KMS-11 (cell line): Measurements from ENCODE around the gene PGF.

Experiments
- H2AFZ ChIP-seq: fragments of 200-600 bp; sonication (generic); 2 replicates; pipeline ENCODE4 v1.6.1; 2016; ENCODE audit warnings: antibody characterized with exemption, mixed run types, low read depth
- H3K27ac ChIP-seq: fragments of 200-600 bp; sonication (generic); 2 replicates; pipeline ENCODE4 v1.6.1; 2016; ENCODE audit warnings: mild to moderate bottlenecking, mixed run types
- H3K27me3 ChIP-seq: fragments of 200-600 bp; sonication (generic); 2 replicates; pipeline ENCODE4 v1.6.1; 2017; ENCODE audit warnings: mild to moderate bottlenecking, low read depth, mixed run types, moderate library complexity; ENCODE audit not compliant: insufficient read depth
- H3K36me3 ChIP-seq: fragments of 200-600 bp; sonication (generic); 2 replicates; pipeline ENCODE4 v1.6.1; 2017; ENCODE audit warnings: mild to moderate bottlenecking, mixed run types; ENCODE audit not compliant: insufficient read depth
- H3K4me1 ChIP-seq: fragments of 200-600 bp; sonication (generic); 2 replicates; pipeline ENCODE4 v1.6.1; 2016; ENCODE audit warnings: mild to moderate bottlenecking, low read depth, mixed run types; ENCODE audit not compliant: poor library complexity, severe bottlenecking
- H3K4me2 ChIP-seq: fragments of 200-600 bp; sonication (generic); 2 replicates; pipeline ENCODE4 v1.7.0; 2016; ENCODE audit warnings: mild to moderate bottlenecking, mixed run types
- H3K4me3 ChIP-seq: fragments of 200-600 bp; sonication (generic); IDR thresholded peaks from 2 replicates; pipeline ENCODE4 v1.6.1; 2017; ENCODE audit warnings: low read depth, low read length, mixed read lengths; ENCODE audit not compliant: insufficient read depth
- H3K79me2 ChIP-seq: fragments of 200-600 bp; sonication (generic); 2 replicates; pipeline ENCODE4 v1.6.1; 2016; ENCODE audit warnings: low read depth, mixed run types; ENCODE audit not compliant: insufficient read depth
- H3K9ac ChIP-seq: fragments of 200-600 bp; sonication (generic); 2 replicates; pipeline ENCODE4 v1.6.1; 2016; ENCODE audit warnings: mild to moderate bottlenecking, mixed run types
- H4K20me1 ChIP-seq: fragments of 200-600 bp; sonication (generic); 2 replicates; pipeline ENCODE4 v1.6.1; 2016; ENCODE audit warnings: mild to moderate bottlenecking, mixed run types; ENCODE audit not compliant: insufficient read depth
- TF ChIP-seq, protein P1 (sequence below): fragments of 200-600 bp; sonication (generic); conservative IDR thresholded peaks from 2 replicates; pipeline ENCODE4 v1.6.1; 2017; ENCODE audit warnings: low read depth, mild to moderate bottlenecking, antibody characterized with exemption, low read length, moderate library complexity, mixed read lengths

PGF gene

DNA sequence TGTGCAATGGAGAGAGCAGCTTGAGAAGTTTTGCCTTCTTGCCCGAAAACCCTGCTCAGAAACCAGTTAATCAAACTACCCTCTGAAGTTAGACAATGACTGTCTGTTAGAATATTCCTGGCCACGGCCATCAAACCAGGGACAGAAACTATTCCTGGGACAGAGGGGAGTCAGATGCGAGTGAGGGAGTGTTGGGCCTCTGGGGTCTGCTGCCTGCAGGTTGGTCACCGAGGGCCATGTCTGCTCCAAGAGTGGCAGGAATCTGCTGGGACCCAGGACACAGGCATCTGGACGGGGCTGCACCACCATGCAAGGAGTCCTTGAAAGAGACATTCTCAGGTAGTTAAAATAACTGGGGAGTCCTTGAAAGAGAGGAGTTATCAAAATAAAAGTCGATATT is 30.4 kb upstream of the PGF start:
- Histone ChIP-seq H4K20me1 (no peaks in the 10 kb centered on the region), H3K79me2 (no peaks in the 10 kb centered on the region), H3K9ac (no peak overlapping the region), H3K27me3 (no peaks in the 10 kb centered on the region), H2AFZ (no peak overlapping the region), H3K4me3 (no peak overlapping the region), H3K4me1 (no peaks in the 10 kb centered on the region), H3K36me3 (no peaks in the 10 kb centered on the region), H3K4me2 (no peak overlapping the region), H3K27ac (no peak overlapping the region)
- TF ChIP-seq, protein P1, sequence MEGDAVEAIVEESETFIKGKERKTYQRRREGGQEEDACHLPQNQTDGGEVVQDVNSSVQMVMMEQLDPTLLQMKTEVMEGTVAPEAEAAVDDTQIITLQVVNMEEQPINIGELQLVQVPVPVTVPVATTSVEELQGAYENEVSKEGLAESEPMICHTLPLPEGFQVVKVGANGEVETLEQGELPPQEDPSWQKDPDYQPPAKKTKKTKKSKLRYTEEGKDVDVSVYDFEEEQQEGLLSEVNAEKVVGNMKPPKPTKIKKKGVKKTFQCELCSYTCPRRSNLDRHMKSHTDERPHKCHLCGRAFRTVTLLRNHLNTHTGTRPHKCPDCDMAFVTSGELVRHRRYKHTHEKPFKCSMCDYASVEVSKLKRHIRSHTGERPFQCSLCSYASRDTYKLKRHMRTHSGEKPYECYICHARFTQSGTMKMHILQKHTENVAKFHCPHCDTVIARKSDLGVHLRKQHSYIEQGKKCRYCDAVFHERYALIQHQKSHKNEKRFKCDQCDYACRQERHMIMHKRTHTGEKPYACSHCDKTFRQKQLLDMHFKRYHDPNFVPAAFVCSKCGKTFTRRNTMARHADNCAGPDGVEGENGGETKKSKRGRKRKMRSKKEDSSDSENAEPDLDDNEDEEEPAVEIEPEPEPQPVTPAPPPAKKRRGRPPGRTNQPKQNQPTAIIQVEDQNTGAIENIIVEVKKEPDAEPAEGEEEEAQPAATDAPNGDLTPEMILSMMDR: no peak

DNA sequence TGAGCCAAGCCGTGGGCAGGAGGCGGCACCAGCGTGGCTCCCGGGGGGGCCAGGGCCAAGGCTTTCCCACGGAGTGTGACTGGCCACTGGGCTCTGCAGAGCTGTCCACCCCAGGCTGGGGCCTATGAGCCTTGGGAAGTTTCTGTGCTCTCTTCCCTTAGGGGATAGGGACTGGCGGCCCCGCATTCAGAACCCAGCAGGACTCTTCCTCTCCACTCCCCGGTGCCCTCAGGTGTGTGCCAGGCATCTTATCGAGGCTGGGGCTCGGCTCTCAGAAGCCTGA is 29.6 kb upstream of the PGF start:
- H3K27me3 ChIP-seq: no peaks in the 10 kb centered on the region
- H3K36me3 ChIP-seq: no peaks in the 10 kb centered on the region
- H4K20me1 ChIP-seq: no peaks in the 10 kb centered on the region
- no peaks in the 10 kb centered on the region for H3K4me1 ChIP-seq
- no peak overlapping the region for H2AFZ ChIP-seq
- H3K4me3 ChIP-seq: no peak overlapping the region
- TF ChIP-seq, protein P1: no peak
- no peak overlapping the region for H3K9ac ChIP-seq
- no peak overlapping the region for H3K27ac ChIP-seq
- H3K79me2 ChIP-seq: no peaks in the 10 kb centered on the region
- H3K4me2 ChIP-seq: no peak overlapping the region

DNA sequence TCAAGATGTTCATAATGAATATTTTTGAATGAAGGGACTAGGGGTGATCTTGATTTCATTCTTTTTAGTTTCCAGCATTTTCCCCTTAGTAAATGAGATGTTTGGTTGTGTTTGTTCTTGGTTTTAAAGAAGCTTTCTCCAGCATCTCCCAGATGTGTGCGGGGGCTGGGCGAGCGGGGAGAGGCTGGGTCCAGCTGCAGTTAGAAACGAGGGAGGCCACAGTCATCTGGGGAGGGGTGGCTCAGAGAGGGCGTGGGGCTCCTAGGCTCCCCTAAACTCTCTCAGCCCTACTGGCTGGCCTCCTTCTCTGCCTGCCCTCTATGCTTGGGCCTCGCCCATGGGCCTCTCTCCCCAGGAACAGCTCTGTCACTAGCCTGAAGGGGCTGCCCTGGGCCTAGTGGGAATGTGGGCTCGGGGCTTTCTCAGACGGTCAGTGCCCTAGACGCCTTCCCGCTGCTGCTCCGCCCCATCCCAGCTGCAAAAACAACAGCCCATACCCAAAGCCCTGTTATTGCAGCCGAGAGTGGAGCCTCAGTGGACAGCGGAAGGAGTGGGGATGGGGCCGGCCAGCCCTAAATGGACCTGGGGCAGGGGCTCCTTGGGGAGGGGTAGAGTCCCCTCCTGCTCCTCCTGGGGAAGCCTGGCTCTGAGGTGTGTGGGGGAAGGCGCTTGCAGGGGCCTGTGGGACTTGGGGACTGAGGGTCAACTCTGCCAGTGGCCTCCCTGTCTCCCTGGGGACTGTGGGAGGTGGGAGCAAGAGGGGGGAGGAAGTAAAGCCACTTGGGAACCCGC is 29.0 kb upstream of the PGF start:
- no peak overlapping the region for H3K4me3 ChIP-seq
- no peak overlapping the region for H3K4me2 ChIP-seq
- H3K9ac ChIP-seq: no peak overlapping the region
- no peak overlapping the region for H2AFZ ChIP-seq
- no peaks in the 10 kb centered on the region for H4K20me1 ChIP-seq
- no peaks in the 10 kb centered on the region for H3K79me2 ChIP-seq
- no peaks in the 10 kb centered on the region for H3K4me1 ChIP-seq
- no peaks in the 10 kb centered on the region for H3K36me3 ChIP-seq
- no peaks in the 10 kb centered on the region for H3K27me3 ChIP-seq
- TF ChIP-seq, protein P1: no peak
- no peak overlapping the region for H3K27ac ChIP-seq

DNA sequence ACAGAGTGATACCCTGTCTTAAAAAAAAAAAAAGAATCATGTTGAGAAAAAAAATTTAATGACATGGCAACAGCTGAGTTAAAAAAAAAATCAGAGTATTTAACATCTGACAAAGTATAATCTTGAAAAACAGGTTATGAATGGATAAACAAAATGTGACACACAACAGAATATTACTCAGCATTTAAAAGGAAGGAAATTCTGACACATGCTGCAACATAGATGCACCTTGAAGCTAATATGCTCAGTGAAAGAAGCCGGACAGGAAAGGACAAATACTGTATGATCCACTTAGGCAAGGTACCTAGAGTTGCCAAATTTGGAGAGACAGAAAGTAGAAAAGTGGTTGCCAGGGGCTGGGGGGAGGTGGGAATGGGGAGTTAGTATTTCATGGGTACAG is 27.9 kb upstream of the PGF start:
- Histone ChIP-seq H3K27ac (no peak overlapping the region), H3K4me1 (no peaks in the 10 kb centered on the region), H3K4me3 (no peak overlapping the region), H4K20me1 (no peaks in the 10 kb centered on the region), H3K9ac (no peak overlapping the region), H2AFZ (no peak overlapping the region), H3K36me3 (no peaks in the 10 kb centered on the region), H3K4me2 (no peak overlapping the region), H3K27me3 (no peaks in the 10 kb centered on the region), H3K79me2 (no peaks in the 10 kb centered on the region)
- TF ChIP-seq, protein P1: no peak
